ENCODE measurements around the gene HLA-G. TPM values are rescaled to one million over a fixed set of nuclear protein-coding genes. Genes with fewer than 3 reads are reported as not detected.

Gene HLA-G
- polyA plus RNA-seq (2012; rRNA removed) = not detected in 2 replicates
- not detected in 2 replicates for polyA plus RNA-seq (2012; cell fraction: cytosol; rRNA removed)
- polyA plus RNA-seq (2012; cell fraction: nucleus; rRNA removed) = not detected in 2 replicates

DNA sequence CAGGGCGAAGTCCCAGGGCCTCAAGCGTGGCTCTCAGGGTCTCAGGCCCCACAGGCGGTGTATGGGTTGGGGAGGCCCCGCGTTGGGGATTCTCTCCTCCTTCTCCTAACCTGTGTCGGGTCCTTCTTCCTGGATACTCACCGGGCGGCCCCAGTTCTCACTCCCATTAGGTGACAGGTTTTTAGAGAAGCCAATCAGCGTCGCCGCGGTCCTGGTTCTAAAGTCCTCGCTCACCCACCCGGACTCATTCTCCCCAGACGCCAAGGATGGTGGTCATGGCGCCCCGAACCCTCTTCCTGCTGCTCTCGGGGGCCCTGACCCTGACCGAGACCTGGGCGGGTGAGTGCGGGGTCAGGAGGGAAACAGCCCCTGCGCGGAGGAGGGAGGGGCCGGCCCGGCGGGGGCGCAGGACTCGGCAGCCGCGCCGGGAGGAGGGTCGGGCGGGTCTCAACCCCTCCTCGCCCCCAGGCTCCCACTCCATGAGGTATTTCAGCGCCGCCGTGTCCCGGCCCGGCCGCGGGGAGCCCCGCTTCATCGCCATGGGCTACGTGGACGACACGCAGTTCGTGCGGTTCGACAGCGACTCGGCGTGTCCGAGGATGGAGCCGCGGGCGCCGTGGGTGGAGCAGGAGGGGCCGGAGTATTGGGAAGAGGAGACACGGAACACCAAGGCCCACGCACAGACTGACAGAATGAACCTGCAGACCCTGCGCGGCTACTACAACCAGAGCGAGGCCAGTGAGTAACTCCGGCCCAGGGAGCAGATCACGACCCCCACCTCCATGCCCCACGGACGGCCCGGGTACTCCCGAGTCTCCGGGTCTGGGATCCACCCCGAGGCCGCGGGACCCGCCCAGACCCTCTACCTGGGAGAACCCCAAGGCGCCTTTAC lies at the start of gene HLA-G:
Gene HLA-G (plus strand): TSS at position 247 of the 892 bp plus-strand sequence. CDS start 20 bp downstream, at position 267.
- no peaks in the 10 kb centered on the region for H3K36me3 ChIP-seq (replicated peaks in 1 of 2; ENCODE audit: control insufficient read depth in 1 of 2, insufficient read depth in 2 of 2, low read length in 1 of 2)
- WGBS (ENCODE audit: low lambda C conversion rate) = 42% methylated on average over 11 of the region's 75 CpGs
- POLR2A ChIA-PET = no interaction called here
- H3K9ac ChIP-seq = no peak within 1 kb of the TSS
- H3K27ac ChIP-seq (ENCODE audit: low read depth in 2 of 2, low read length in 1 of 2) = no peak within 1 kb of the TSS
- H3K9me2 ChIP-seq = no peaks in the 10 kb centered on the region
- H3F3A ChIP-seq (replicated peaks; ENCODE audit: insufficient read depth) = no peaks in the 10 kb centered on the region
- H4K20me1 ChIP-seq (ENCODE audit: insufficient read depth) = no peaks in the 10 kb centered on the region
- peaks cover 11% of the 10 kb centered on the region; the same call in 1 of the 2 replicates for H3K27me3 ChIP-seq (ENCODE audit: insufficient read depth)
- DNase-seq = no peak
- H3K4me3 ChIP-seq (ENCODE audit: low read depth in 2 of 2, low read length in 1 of 2) = no peak within 1 kb of the TSS
- H3K79me2 ChIP-seq (ENCODE audit: insufficient read depth) = no peaks in the 10 kb centered on the region
- H2AFZ ChIP-seq (ENCODE audit: low read depth) = no peak within 1 kb of the TSS
- CTCF ChIA-PET = no interaction called here
- H3K4me2 ChIP-seq = no peak within 1 kb of the TSS
- no peaks in the 10 kb centered on the region for H3K4me1 ChIP-seq (ENCODE audit: control insufficient read depth in 1 of 2, insufficient read depth in 2 of 2, low read depth in 1 of 2, low read length in 1 of 2)
- TF ChIP-seq, protein P1, sequence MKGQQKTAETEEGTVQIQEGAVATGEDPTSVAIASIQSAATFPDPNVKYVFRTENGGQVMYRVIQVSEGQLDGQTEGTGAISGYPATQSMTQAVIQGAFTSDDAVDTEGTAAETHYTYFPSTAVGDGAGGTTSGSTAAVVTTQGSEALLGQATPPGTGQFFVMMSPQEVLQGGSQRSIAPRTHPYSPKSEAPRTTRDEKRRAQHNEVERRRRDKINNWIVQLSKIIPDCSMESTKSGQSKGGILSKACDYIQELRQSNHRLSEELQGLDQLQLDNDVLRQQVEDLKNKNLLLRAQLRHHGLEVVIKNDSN (IDR thresholded peaks at IDR 0.05; ENCODE audit: borderline replicate concordance, low read depth) = no peak
- TF ChIP-seq POLR2AphosphoS5 (IDR thresholded peaks at IDR 0.05; ENCODE audit: low read depth, low read length) = no peak
- TF ChIP-seq, protein P2, sequence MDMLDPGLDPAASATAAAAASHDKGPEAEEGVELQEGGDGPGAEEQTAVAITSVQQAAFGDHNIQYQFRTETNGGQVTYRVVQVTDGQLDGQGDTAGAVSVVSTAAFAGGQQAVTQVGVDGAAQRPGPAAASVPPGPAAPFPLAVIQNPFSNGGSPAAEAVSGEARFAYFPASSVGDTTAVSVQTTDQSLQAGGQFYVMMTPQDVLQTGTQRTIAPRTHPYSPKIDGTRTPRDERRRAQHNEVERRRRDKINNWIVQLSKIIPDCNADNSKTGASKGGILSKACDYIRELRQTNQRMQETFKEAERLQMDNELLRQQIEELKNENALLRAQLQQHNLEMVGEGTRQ (IDR thresholded peaks at IDR 0.05; ENCODE audit: borderline replicate concordance, low read depth, low read length) = no peak
- TF ChIP-seq MXI1 (IDR thresholded peaks at IDR 0.05; ENCODE audit: low read depth, low read length) = no peak
- TF ChIP-seq YY1 (IDR thresholded peaks at IDR 0.05; ENCODE audit: low read depth) = no peak
- no peak for TF ChIP-seq RCOR1 (IDR thresholded peaks at IDR 0.05; ENCODE audit: low read length)
- TF ChIP-seq MEF2A (IDR thresholded peaks at IDR 0.05; ENCODE audit: borderline replicate concordance, low read depth) = no peak
- TF ChIP-seq, protein P3, sequence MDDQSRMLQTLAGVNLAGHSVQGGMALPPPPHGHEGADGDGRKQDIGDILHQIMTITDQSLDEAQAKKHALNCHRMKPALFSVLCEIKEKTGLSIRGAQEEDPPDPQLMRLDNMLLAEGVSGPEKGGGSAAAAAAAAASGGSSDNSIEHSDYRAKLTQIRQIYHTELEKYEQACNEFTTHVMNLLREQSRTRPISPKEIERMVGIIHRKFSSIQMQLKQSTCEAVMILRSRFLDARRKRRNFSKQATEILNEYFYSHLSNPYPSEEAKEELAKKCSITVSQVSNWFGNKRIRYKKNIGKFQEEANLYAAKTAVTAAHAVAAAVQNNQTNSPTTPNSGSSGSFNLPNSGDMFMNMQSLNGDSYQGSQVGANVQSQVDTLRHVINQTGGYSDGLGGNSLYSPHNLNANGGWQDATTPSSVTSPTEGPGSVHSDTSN (IDR thresholded peaks at IDR 0.05) = no peak
- no peak for TF ChIP-seq FOSL2 (IDR thresholded peaks at IDR 0.05; ENCODE audit: borderline replicate concordance, low read depth)
- no peak for TF ChIP-seq NFIC (IDR thresholded peaks at IDR 0.05; ENCODE audit: borderline replicate concordance)
- no peak for TF ChIP-seq RXRA (IDR thresholded peaks at IDR 0.05; ENCODE audit: borderline replicate concordance, low read depth)
- TF ChIP-seq, protein P4, sequence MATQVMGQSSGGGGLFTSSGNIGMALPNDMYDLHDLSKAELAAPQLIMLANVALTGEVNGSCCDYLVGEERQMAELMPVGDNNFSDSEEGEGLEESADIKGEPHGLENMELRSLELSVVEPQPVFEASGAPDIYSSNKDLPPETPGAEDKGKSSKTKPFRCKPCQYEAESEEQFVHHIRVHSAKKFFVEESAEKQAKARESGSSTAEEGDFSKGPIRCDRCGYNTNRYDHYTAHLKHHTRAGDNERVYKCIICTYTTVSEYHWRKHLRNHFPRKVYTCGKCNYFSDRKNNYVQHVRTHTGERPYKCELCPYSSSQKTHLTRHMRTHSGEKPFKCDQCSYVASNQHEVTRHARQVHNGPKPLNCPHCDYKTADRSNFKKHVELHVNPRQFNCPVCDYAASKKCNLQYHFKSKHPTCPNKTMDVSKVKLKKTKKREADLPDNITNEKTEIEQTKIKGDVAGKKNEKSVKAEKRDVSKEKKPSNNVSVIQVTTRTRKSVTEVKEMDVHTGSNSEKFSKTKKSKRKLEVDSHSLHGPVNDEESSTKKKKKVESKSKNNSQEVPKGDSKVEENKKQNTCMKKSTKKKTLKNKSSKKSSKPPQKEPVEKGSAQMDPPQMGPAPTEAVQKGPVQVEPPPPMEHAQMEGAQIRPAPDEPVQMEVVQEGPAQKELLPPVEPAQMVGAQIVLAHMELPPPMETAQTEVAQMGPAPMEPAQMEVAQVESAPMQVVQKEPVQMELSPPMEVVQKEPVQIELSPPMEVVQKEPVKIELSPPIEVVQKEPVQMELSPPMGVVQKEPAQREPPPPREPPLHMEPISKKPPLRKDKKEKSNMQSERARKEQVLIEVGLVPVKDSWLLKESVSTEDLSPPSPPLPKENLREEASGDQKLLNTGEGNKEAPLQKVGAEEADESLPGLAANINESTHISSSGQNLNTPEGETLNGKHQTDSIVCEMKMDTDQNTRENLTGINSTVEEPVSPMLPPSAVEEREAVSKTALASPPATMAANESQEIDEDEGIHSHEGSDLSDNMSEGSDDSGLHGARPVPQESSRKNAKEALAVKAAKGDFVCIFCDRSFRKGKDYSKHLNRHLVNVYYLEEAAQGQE (IDR thresholded peaks at IDR 0.05; ENCODE audit: low read depth, low read length) = no peak
- TF ChIP-seq, protein P5, sequence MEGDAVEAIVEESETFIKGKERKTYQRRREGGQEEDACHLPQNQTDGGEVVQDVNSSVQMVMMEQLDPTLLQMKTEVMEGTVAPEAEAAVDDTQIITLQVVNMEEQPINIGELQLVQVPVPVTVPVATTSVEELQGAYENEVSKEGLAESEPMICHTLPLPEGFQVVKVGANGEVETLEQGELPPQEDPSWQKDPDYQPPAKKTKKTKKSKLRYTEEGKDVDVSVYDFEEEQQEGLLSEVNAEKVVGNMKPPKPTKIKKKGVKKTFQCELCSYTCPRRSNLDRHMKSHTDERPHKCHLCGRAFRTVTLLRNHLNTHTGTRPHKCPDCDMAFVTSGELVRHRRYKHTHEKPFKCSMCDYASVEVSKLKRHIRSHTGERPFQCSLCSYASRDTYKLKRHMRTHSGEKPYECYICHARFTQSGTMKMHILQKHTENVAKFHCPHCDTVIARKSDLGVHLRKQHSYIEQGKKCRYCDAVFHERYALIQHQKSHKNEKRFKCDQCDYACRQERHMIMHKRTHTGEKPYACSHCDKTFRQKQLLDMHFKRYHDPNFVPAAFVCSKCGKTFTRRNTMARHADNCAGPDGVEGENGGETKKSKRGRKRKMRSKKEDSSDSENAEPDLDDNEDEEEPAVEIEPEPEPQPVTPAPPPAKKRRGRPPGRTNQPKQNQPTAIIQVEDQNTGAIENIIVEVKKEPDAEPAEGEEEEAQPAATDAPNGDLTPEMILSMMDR (IDR thresholded peaks at IDR 0.05) = no peak
- TF ChIP-seq, protein P6, sequence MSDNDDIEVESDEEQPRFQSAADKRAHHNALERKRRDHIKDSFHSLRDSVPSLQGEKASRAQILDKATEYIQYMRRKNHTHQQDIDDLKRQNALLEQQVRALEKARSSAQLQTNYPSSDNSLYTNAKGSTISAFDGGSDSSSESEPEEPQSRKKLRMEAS (IDR thresholded peaks at IDR 0.05; ENCODE audit: low read depth) = no peak
- TF ChIP-seq, protein P7, sequence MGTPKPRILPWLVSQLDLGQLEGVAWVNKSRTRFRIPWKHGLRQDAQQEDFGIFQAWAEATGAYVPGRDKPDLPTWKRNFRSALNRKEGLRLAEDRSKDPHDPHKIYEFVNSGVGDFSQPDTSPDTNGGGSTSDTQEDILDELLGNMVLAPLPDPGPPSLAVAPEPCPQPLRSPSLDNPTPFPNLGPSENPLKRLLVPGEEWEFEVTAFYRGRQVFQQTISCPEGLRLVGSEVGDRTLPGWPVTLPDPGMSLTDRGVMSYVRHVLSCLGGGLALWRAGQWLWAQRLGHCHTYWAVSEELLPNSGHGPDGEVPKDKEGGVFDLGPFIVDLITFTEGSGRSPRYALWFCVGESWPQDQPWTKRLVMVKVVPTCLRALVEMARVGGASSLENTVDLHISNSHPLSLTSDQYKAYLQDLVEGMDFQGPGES (IDR thresholded peaks at IDR 0.05; ENCODE audit: low read depth, low read length) = no peak
- no peak for TF ChIP-seq EP300 (IDR thresholded peaks at IDR 0.05; ENCODE audit: borderline replicate concordance in 1 of 2, low read depth in 1 of 2, low read length in 1 of 2)
- no peaks in the 10 kb centered on the region for H3K9me3 ChIP-seq

Measured in SK-N-SH (cell line).